ENCODE measurements around the gene PCBD2.
"Not testable (repeated sequence)": the region's sequence is repeated elsewhere in the genome, so short reads cannot be mapped to it uniquely, and the experiment has no call there.

Gene PCBD2

DNA sequence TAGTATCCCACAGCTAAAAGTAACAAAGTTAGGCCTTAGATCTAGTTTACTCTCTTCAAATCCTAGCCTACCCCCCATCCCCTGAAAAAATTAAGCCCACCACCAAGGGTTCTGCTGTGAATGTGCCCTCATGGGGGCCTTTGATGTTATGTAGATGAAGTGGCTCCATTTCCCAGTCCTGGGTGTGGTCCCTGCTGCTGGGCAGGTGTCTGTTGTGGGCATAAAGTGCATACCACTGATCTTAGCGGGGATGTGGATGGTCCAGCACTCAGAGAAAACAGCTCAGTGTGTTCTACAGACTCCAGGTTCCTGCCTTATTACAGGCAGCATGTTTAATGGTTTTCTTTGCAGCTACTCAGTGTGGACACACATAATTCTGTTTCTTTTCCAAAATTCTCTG lies 1.9 kb downstream of the PCBD2 start:
- no peak for DNase-seq (ENCODE audit: low spot score)

DNA sequence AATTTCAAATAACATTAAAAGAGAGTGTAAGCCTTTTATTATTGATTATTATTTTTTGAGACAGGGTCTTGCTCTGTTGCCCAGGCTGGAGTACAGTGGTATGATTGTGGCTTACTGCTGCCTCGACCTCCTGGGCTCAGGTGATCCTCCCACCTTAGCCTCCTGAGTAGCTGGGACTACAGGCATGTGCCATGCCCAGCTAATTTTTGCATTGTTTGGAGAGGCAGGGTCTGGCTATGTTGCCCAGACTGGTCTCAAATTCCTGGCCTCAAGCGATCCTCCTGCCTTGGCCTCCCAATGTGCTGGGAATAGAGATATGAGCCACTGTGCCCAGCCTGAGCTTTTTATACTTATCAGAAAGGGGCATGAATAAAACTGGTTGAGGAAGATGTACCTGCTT lies 5.8 kb downstream of the PCBD2 start:
- not testable (repeated sequence) for DNase-seq (ENCODE audit: low spot score)

DNA sequence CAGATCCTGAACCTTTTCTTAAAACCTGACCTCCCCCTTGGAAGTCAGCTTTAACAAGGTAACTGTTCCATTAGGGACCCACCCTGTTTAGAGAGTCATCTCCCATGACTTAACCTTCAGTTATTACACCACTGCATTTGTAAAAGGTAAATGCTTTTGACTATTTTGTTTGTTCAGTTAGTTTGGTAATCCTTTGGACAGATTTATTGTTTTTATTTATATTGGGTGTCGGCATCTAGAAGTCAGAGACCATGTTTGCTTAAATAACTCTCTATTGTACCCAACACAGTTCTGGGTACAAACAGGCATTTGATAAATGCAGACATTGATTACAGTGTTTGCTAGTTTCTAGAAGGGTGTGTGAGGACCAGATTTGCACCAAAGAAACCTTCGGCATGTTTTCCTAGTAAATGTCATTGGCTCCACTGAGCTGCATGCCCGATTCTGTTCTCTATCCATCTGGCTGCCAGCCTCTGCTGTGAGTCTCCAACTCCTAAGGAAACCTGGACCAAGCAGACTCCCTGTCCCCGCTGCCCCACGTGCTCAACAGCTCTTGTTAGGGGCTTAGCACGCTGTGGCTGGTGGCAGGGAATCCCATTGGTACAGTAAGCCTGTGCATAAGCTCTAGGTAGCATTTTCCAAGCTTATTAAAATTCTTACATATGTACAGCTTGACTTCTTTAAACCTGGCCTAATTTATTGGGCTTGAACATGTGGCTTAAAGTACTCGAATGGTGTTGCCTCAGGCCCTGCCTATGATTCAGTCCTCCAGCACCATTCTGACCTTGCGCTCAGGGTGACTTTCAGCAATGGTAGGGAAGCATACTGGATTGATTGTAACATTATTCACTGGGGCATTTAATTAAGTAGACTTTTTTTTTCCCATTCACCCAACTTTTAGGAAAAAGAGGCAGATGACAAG lies 6.6 kb downstream of the PCBD2 start:
- peak; percentile 74 for DNase-seq (ENCODE audit: low spot score)

- no peak for DNase-seq (ENCODE audit: low spot score)
Measured at GRCh38 chr5:134913254-134913653, 8.3 kb downstream of the PCBD2 start.

- no peak for DNase-seq (ENCODE audit: low spot score)
Measured at GRCh38 chr5:134913795-134914194, 8.9 kb downstream of the PCBD2 start.

- peak; percentile 53 for DNase-seq (ENCODE audit: low spot score)
Measured at GRCh38 chr5:134917070-134917815, 12.3 kb downstream of the PCBD2 start.

GRCh38 chr5:134918861-134919260 lies 13.9 kb downstream of the PCBD2 start:
- DNase-seq (ENCODE audit: low spot score): no peak

- no peak for DNase-seq (ENCODE audit: low spot score)
Measured at GRCh38 chr5:134920848-134921575, 16.1 kb downstream of the PCBD2 start.

- no peak for DNase-seq (ENCODE audit: low spot score)
Measured at GRCh38 chr5:134932508-134932907, 27.6 kb downstream of the PCBD2 start.

- no peak for DNase-seq (ENCODE audit: low spot score)
Measured at GRCh38 chr5:134934202-134934601, 29.3 kb downstream of the PCBD2 start.

GRCh38 chr5:134935711-134936602 lies 31.0 kb downstream of the PCBD2 start:
- DNase-seq (ENCODE audit: low spot score): no peak

DNA sequence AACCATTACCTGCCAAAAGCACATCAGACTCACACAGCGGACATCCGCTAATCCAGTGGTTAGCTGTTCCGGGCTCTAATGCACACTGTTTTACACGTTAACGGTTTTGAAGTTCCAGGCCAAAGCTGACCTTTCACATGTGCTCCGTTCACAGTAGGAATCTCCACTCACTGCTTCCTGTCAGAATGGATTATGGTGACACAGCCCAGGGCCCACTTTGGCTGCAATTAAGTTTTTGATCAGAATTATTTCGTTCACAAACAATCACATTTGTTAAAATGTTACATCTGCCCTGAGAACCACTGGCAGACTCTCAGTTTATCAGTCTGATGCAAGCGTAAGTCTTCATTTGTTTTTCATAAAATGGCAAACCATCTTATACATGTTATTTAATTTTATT lies 32.6 kb downstream of the PCBD2 start:
- DNase-seq (ENCODE audit: low spot score): no peak

DNA sequence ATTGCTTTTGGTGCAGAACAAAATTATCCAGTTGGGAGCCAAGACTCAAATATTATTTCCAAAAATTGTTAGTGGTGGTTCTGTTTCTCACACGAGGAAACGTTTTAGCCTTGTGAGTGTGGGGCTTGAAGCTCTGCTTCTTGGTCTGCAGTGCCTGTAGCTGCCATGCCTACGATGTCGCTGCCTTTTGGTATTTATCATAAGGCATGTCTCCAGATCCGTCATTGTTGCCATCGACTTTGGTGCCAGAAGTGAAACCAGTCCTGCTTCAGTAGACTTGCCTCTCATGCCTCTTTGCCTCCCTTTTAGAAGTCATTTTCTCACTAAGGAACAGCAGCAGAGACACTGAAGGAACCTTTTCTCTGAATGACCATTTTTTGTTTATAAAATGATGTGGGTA lies 33.1 kb downstream of the PCBD2 start:
- no peak for DNase-seq (ENCODE audit: low spot score)

GRCh38 chr5:134939500-134939899 lies 34.6 kb downstream of the PCBD2 start:
- no peak for DNase-seq (ENCODE audit: low spot score)

DNA sequence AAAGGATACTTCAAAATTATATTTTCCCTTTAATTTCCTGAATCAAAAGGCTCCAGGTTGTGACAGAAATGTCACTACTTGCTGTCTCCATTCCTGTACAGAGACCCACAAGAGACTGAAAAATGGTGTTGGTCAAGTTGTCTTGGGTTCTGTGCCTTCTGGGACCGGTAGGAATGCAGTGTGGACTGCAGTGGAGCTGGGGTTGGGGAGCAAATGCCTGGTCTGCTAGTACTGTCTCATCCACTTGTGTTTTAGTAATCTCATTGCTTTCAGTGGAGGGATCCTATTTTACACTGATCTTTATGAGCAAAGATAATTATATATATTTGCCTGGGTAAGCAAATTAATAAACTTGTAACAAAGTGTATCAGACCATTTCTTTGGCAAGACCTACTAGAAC lies 38.6 kb downstream of the PCBD2 start:
- DNase-seq (ENCODE audit: low spot score): no peak

- no peak for DNase-seq (ENCODE audit: low spot score)
Measured at GRCh38 chr5:134944630-134945029, 39.7 kb downstream of the PCBD2 start.

- no peak for DNase-seq (ENCODE audit: low spot score)
Measured at GRCh38 chr5:134945041-134945440, 40.1 kb downstream of the PCBD2 start.

GRCh38 chr5:134948911-134949310 lies 44.0 kb downstream of the PCBD2 start:
- DNase-seq (ENCODE audit: low spot score): no peak

- DNase-seq (ENCODE audit: low spot score): no peak
Measured at GRCh38 chr5:134949316-134949715, 44.4 kb downstream of the PCBD2 start.

DNA sequence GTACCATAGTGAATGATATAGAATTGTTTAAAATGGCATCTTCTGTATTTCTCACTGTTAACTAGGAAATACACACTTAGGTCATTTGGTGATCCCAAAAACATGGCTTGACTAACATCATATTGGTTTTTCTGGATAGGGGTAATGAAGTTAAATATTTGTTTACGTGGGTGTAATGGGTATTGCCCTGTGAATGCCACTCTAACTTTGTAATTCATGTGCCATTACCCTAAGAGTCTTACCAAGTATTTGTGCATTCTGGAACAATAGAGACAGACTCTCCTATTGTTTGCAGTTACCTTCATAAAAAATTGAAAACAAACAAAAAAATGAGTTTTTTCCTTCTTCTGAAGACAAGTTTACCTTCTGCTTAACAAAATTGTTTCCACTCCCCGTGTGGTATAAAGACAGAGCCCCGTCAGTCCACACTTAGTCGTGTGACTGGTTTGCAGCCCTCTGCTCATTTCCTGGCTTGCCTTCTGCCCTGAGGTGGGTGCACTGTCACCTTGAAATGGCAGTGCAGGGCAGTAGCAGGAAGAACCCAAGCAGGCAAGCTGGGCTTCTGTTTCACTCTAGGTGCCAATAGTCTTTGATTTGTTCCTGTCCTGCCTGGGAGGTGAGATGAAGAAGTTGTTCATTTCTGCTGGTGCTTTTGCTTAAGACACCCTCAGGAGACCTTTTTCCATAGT lies 53.1 kb downstream of the PCBD2 start:
- no peak for DNase-seq (ENCODE audit: low spot score)

DNA sequence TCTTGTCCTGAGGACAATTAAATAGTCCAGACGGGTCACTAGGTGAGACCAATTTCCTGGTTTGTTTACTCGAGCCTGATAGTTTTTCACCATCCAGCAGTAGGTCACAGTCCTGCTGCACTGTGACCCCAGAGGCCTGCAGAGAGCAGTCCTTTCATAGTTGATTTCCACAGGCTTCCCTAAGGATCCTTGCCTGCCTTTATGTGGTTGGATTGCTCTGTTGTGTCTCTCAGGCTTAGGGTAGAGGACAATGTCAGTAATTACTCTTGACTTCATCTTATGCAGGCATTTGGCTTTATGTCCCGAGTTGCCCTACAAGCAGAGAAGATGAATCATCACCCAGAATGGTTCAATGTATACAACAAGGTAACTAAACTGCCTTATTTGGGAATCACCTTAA lies 53.8 kb downstream of the PCBD2 start:
- no peak for DNase-seq (ENCODE audit: low spot score)

Measured in D341Med (cell line).